GM21526 (cell line): Measurements from ENCODE around the gene DHPS.

ENCODE experiments used
- ATAC-seq: cut with Tn5 transposase; IDR thresholded peaks from one replicate; pipeline ENCODE4 v1.9.1; 2021; ENCODE audit warnings: moderate library complexity; ENCODE audit not compliant: unreplicated experiment, low FRiP score

DHPS gene

DNA sequence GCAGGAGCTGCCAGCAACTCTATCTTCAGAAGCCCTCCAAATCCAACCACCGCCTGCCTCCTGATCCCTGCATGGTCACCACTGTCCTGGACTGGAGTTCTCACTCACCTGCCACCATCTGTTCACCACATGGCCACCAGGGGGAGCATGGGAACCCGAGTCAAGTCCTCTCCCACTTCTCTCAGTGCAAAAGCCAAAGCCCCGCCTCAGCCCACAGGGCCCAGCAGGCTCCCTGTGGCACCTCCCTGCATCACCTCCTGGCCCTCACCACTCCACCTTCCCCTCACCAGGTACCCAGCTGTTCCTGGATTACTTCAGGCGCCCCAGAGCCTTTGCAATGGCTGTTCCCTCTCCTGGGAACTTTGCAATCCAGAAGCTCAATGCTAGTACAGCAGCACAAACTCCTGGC lies 5.3 kb downstream of the DHPS start:
- no peak for ATAC-seq

DNA sequence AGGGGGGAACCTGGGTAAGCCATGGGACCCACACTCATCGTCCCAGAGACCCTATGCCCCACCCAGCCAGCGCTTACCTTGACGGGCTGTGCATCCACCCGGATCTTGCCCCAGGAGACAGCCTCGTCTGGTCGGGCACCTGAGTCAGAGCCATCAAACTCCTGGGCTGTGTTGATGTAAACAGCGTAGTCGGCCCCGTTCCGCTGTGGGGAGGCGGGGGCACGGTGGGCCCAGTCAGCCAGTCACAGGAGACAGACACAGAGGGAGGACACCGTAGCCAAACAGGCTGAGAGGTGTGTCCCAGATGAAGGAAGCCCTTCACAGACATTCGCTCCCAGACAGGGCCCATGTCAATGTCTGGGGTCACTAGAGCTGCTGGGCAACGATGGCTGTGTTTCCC lies 5.7 kb downstream of the DHPS start:
- no peak for ATAC-seq

DNA sequence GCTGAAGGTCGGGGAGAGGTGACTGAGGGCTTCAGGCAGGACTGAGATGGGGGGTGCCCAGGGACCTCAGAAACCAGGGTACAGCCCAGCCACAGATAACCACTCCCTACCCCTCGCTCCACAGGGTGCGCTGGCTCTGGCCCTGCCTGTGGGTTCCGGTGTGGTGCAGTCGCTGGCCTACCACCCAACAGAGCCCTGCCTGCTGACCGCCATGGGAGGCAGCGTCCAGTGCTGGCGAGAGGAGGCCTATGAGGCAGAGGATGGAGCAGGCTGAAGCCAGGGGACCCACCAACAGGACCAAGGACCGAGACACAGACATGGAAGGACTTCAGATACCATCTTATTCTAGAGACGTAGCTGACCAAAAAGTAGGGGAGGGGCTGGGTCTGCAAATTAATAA lies 6.3 kb downstream of the DHPS start:
- no peak for ATAC-seq

DNA sequence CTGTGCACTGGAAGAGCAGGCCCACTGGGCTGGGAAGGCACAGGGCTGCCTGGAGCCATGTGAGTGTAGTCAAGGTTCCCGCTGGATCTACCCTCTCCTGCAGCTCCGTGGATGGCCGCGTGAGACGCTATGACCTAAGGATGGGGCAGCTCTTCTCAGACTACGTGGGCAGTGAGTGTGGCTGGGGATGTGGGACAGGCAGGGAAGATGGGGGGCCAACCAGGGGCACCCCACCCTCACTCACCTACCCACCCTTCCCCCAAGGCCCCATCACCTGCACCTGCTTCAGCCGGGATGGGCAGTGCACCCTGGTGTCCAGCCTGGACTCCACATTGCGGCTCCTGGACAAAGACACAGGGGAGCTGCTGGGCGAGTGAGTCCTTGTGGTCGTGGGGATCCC lies 8.9 kb downstream of the DHPS start:
- no peak for ATAC-seq

DNA sequence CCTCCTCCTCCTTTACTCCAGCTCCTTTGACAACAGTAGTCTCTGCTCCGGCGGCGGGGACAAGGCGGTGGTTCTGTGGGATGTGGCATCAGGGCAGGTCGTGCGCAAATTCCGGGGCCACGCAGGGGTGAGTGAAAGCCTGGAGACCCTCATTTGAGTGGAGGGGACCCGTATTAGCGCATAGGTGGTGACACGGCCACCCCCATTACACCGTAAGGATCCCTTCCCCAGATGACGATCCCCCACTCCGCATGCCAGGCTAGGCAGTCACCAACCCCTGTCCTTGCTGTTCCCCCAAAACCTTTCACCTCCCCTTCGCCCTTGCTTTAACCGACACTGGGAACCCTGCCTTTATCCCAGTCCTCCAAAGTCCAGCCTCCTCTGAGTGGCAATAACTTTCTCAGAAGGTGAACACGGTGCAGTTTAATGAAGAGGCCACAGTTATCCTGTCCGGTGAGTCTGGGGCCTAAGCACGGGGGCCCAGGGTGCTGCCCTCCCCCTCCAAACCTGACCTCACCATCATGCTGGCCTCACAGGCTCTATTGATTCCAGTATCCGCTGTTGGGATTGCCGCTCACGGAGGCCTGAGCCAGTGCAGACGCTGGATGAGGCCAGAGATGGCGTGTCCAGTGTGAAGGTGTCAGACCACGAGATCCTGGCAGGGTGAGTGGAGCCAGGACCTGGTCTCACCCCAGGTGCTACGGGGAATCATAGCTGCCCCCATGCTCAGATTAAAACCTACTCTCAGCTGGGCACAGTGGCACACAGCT lies 11.3 kb downstream of the DHPS start:
- ATAC-seq = no peak

DNA sequence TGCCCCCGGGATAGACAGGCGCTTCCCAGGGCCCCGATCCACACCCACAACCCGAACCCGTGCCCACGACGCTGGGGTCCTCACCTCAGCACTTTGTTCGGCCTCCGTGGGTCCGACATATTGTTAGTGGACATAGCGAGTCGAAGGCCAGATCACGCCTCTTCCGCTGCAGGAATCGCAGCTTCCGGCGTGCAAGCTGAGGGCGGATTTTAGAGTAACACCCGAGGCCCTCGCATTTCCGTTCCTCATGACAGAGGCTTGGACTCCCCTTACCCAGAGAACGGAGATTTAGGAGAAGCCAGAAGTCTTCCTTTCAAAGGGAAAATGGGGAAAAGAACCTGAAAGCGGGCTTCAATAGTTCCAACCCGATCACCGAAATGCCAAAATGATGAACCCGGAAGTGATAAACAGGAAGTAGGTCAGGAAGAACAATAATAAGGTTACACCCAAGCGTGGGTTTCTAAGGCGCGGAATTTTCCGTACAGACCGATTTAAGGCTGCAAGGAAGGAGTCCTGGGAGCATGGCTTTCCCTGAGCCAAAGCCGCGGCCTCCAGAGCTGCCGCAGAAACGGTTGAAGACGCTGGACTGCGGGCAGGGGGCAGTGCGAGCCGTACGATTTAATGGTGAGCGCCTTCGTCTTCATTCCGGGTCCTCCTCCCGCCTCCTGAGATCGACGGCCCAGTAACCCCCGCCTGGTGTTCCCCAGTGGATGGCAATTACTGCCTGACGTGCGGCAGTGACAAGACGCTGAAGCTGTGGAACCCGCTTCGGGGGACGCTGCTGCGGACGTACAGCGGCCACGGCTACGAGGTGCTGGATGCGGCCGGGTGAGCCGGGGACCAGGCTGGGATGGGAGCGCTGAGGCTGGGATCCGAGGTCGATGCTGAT lies 12.2 kb downstream of the DHPS start:
- ATAC-seq = no peak

DNA sequence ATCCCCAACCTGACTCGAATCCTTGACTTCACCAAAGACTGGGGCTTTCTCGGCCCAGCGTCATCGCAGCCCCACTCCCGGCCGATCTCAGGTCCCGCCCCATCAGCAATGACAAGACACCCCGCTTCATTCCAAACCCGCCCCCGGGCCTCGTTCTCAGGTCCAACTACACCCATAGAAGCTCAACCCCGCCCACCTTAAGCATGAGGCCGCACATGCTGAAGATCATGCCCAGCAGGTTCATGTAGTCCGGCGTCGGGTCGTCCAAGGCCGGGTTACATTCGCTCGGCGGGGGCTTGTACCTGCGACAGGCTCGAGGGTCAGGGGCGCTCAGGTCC lies 12.8 kb downstream of the DHPS start:
- no peak for ATAC-seq

DNA sequence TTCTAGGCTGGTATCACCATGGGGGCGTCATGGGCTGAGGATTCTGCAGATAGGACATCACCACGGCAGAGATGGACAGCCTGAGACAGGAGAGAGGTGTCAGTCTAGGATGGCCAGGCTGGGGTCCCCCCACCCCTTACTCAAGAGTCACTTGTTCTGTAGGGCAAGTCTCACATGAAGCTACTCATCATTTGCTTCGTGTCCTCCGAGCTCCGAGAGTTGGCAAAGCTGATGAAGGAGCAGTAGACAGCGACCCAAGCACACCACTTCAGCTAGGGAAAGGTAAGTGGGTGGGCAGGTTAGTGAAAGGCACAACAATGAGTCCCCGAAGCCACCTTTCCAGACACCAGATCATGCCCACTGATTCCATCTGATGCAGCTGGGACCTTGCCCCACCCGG lies 13.3 kb downstream of the DHPS start:
- no peak for ATAC-seq

DNA sequence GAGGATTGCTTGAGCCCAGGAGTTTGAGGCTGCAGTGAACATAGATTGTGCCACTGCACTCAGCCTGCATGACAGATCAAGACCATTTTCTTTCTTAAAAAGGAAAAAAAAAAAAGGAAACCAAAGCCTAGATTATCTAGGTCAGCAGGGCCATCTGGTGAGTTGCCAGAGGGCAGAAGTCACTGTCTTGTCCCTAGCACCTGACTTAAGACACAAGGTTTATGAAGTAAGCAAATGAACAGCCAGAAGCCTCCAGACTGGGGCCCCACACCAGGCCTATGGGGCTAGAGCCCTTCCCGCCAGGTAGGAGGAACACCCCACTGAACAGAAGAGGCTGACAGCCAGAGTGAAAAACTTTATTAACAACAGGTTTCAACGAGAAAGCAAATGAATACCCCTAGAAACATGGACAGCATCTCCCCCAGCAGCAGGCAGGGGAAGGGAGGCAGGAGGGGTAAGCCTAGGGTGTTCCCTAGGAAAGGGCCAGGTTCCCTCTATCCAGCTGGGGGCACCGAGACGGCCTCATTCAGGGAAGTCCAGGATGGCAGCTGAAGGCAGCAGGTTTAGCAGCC lies 13.9 kb downstream of the DHPS start:
- no peak for ATAC-seq

DNA sequence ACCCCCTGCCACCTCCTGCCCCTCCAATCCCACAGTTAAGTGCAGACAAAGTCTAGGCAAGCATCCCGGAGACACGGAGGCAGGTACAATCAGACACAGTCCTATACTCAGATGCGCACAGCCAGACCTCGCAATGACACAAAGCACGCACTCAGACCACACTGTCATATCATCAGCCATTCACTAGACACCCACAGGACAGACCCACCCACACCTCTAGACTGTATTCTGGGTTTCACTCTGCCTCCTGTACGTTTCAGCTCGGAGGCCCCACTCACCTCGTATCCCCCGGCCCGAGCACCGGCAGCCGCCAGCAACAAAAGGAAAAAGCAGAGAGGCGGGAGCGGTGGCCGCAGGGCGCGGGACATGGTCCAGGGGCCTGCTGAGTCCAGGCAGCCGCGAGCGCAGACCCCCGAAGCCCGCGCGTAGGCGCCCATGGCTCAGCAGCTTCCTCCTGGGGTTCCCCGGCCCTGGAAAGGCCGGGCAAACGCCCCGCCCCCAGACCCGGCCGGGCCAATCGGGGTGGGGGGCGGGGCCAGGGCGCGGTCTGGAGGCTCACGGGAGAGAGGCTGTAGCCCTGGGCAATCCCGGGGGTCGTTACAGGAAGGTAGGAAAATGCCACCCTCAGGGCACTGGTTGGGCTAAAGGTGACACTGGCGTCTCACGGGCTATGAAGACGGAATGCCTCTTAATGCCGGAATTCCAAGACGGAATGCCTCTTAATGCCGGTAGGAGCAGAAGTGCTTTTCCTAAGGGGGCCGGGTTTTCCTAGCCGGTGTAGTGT lies 15.2 kb downstream of the DHPS start, which contains the start of the genes MAN2B1 and WDR83:
Gene MAN2B1 (minus strand): TSS at position 478 of the 784 bp plus-strand sequence. CDS start 41 bp downstream, at position 437.
Gene WDR83 (plus strand): TSS at position 543 of the 784 bp plus-strand sequence. CDS start 2,984 bp downstream, outside the sequence.
- ATAC-seq = peak; percentile 32

DNA sequence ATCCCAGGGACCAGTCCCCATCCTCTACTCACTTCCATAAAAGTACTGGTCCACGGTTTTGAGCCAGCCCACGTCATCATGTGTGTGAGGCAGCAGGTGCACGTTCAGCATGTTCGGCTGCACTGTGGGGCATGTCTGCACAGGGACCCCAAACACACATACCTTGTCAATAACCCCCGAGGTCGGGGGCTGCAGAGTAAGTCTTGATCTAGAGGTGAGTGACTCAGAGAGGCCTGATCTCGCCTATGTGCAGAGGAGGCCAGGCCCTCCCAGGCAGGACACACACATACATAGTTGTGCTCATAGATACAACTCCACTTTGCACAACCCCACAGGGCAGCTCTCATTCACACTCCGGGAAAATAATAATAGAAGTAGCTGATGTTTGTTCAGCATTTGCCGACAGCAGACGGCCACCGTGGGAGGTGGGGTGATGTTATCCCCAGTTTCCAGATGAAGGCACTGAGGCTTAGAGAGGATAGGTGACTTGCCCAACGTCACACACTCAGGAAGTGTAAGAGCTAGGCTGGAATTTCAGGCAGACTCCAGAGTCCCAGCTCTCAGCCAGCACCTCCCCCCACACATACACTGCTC lies 15.9 kb downstream of the DHPS start:
- ATAC-seq = no peak

DNA sequence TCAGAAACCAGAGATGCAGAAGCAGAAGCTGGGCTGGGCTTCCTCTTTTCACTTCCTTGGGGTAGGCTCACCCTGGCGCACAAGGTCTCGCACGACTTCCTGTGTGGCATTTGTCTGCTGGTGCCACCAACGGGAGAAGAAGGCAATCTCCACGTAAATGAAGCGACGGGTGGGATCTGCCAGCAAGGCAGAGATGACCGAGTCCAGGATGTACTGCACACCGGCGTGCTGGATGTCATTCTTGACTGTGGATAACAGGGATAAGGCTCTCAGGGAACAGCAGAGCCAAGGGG lies 16.5 kb downstream of the DHPS start:
- ATAC-seq = no peak

DNA sequence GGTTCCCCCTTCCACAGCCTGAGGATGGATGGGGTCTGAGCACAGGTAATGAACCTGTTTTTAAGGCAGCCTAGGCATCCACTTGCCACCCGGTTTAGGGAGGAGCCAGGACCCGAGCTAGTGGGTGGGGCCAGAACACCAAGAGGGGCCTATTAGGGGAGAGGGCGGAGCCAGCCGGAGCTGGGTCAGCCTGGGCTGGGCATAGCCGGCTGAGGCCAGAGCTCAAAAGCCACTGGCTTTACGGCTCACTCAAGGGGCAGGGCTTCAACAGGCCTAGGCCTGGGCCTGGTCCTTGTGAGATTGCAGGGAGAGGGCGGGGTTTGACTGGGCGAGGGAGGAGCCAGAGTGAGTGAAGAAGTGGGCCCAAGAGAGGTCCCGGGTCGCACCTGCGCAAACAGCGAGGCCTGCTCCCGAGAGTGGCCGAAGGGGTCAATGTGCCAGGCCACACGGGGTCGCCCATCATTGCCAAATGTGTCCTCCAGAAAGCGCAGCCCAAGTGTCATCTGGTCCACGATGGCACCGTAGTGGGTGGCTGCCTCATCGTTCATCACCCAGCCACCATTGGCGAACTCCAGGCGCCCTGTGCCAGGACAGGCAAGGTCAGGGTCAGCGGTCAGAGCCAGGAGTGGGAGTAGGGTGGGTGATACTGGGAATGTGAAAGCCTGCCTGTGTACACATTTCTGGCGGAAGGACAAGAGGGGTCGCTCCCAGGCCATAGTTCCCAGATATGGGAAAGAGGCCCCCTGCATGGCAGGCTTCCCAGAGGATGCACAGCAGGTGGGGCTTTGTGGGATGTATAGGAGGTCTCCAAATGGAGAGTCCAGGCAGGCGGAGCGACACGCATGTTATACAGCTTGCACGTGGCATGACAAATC lies 17.0 kb downstream of the DHPS start:
- no peak for ATAC-seq

DNA sequence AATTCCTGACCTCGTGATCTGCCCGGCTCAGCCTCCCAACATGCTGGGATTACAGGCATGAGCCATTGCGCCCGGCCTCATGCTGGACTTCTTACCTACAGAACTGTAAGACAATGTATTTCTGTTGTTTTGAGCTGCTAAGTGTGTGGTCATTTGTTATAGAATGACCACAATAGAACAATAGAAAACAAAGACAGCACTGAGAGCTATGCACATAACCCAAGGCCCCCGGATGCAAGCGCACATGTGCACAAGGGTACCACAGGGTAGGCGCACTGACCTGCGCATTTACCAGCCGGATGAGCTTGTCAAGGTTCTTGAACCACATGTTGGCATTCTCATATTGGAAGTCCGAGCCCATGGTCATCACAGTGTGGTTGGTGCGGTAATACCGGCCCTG lies 20.7 kb downstream of the DHPS start:
- no peak for ATAC-seq

DNA sequence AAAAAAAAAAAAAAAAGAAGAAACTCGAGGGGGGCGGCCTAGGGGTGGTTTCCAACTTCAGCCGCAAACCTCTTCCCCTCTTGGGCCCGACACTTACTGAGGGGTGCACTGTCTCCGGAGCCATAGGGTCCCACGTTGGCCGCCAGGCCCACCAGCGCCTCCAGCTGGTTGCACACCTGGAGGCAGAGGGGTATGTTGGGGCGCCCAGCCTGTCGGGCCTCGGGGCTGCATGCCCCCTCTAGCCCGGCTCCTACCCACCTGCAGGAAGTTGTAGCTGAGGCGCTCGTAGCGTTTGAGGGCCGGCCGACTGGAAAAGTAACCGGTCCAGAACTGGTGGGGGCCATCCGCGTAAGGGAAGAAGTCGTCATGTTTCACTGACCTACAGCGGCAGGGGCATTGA lies 23.7 kb downstream of the DHPS start:
- ATAC-seq = no peak

DNA sequence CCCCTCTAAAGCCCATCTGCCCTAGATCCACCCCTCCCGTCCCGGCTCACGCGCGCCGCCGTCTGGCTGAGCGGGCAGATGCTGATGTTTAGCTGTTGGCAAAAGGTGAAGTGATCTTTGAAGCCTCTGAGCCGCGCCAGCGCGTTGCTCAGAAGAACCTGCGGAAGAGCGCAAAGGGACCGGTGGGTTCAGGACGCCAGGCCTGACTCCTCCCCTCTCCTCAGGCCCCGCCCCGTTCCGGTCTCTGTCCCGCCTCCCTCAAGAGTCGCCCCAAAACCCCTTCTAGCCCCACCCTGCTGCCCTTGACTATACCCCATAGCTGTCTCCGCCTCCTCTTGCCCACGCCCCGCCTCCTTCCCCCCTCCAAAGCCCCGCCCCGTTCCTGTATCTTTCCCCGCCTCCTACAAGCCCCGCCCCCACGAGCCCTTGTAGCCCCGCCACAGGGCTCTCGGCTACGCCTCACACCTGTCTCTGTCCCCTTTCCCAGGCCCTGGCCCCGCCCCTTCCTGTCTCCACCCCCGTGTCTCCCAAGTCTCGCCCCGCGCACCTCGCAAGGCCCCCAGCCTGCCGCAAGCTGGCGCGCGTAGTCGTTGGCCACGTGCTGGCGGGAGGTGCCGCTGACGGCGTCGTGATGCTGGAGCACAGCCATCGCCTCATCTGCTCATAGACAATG lies 24.6 kb downstream of the DHPS start:
- ATAC-seq = no peak

DNA sequence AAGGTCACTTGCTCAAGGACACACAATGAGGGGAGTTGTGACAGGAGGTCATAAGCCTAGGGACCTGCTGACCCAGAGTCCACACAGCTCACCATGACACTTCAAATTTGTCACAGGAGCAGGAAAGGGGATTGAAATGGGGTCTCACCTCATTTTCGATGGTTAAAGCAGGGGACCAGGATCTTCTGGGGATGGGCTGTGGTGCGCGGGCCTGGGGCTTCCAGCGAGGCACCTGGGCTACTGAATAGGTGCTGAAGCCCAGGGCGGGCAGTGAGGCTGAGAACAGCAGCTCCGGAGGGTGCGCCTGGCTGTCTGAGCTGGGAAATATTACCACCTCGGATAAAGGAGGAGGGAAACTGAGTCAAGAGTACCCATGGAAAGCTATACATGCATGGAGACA lies 26.1 kb downstream of the DHPS start:
- no peak for ATAC-seq

DNA sequence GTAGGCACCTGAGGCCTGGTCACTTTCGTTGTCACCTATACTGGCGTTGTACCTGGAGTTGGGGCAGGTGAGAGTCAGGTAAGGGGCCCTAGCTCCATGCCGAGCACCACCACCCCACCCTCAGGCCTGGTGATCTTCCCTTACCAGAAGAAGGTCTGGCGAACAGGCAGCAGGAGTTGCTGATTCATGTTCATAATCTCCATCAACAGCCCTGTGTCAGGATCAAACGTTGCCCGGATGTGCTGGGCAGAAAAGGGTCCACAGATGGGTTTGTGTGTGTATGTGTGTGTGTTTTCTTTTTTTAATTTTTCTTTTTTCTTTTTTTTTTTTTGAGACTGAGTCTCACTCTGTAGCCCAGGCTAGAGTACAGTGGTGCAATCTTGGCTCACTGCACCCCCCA lies 29.5 kb downstream of the DHPS start:
- no peak for ATAC-seq

DNA sequence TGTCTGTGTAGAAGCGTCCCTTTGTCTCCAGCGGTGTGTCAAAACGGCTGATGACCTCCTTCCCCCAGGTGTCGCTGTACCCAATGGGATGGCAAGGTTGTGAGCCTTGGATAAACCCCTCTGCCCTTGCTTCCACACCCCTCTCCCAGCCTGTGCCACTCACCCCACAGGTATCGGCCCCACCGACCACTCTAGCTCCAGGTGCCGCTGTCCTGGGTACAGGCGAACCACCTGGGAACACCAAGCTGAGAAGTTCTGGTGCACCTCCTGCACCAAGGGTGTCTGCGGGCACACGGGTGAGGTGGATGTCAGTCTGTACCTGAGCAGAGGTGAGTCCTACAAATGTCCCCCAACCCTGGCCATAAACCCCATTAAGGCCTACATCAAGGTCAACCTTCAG lies 31.7 kb downstream of the DHPS start:
- ATAC-seq = no peak
